Amygdala (tissue), 56 donors: Measurements from ENCODE around the gene TUT4.
A peak's percentile ranks its signal among the peaks of the same experiment; 100 is the strongest.
"Not testable (repeated sequence)": the region's sequence is repeated elsewhere in the genome, so short reads cannot be mapped to it uniquely, and the experiment has no call there.

ENCODE experiments used
- DNase-seq, 56 donors: peaks; one replicate each; lab custom pipeline; 2025; lab: John Stamatoyannopoulos, UW

The TUT4 gene

GRCh38 chr1:52578066-52578465 is 25.2 kb upstream of the TUT4 start:
- not testable (repeated sequence) for DNase-seq

DNA sequence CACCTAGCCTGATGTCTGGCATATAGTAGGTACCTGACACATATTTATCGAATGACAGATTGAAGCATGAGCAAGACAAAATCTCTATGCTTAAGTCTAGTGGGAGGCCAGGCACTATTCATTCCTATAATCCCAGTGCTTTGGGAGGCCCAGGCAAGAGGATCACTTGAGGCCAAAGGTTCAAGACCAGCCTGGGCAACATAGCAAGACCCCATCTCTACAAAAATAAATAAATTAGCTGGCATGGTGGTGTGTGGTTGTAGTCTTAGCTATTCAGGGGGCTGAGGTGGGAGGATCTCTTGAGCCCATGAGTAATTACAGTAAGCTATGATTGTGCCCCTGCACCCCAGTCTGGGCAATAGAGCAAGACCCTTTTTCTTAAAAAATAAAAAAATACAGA is 23.2 kb upstream of the TUT4 start:
- DNase-seq: no peak

GRCh38 chr1:52574594-52574993 is 21.7 kb upstream of the TUT4 start:
- DNase-seq: no peak

GRCh38 chr1:52572387-52572786 is 19.5 kb upstream of the TUT4 start:
- no peak for DNase-seq

DNA sequence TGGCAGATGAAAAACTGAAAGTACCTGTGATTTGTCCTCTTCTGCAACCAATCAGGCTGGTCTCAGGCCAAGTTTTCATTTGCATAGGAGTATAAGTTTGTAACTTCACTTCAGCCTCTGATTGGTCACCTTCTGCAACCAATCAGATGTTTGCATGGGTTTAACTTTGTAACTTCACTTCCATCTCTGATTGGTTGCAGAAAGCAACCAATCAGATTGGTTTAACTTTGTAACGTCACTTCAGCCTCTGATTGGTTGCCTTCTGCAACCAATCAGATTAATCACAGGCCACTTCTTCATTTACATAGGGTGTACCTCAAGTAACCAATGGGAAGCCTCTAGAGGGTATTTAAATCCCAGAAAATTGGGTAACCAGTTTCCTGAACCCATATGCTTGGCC is 18.9 kb upstream of the TUT4 start:
- DNase-seq: no peak

DNA sequence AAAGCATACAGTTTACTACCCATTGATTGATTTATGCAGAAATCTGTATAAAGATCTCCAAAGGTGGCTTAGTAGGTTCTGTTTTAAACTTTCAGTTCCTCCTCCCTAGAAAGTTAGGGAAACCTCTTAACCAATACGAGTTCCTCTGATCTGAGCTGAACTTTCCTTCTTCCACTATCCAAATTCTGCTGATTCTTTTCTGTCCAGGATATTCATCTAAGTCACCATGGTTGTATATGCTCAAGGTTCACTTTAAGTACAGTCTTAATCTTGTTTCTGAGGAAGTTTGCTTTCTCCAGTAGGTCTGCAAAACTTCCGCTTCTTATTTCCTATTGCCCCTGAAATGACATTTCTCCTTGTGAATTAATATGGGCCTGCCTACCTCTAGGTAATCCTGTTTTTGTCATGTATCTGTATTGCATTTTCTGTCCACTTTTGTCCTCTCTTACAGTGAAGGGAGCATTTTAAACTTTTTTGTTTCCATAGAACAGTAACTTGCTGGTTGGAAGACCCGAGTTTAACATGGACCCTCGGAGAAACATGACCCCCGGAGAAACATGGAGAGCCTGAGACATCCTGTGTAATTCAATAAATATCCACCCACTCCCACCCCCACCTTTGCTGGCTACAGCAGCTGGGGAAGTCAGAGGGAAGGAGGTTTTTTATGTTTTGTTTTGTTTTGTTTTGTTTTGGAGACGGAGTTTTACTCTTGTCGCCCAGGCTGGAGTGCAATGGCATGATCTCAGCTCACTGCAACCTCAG is 16.7 kb upstream of the TUT4 start:
- no peak for DNase-seq

DNA sequence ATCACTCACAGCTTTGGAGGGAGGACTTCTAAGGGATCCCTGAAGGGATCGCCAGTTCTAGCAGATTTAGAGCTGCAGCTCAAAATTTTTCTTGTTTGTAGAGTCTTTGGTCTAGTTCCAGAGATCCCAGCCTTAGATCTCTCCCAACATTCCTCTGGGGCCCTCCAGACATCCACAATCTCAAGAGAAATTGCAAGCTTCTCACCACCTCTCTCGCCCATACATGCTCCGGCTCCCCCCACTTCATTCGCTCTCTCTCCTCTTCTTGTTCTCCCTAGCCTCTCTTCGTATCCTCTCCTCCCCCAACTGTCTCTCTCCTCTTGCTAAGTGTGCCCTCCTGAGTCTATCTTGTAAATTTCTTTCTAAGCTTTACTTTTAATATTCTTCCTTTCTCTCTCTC is 15.1 kb upstream of the TUT4 start:
- no peak for DNase-seq

- DNase-seq: no peak
These were observed 9.9 kb upstream of the TUT4 start for GRCh38 chr1:52562766-52563165.

GRCh38 chr1:52559875-52560274 is 7.0 kb upstream of the TUT4 start:
- no peak for DNase-seq

- no peak for DNase-seq
These were observed 6.0 kb upstream of the TUT4 start for GRCh38 chr1:52558941-52559340.

GRCh38 chr1:52556641-52557360 is 3.9 kb upstream of the TUT4 start:
- no peak for DNase-seq

DNA sequence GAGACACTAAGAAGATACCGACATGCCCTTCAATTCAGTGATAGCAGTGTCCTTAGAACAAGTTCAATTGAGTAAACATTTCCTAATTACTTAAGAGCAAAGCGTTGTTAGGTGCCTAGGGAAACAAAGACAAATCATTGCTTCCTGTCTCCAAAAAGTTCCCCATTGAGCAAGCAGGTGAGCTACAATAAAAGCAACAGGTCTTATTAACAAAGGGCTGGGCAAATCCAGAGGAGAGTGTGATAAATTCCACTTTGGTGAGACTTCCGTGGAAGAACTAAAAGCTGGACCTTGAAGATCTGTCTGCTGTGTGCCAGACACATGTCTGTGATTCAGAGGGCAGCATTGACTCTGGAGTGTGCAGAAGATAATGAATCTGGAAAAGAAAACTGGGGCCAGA is 1.9 kb upstream of the TUT4 start:
- DNase-seq: no peak

DNA sequence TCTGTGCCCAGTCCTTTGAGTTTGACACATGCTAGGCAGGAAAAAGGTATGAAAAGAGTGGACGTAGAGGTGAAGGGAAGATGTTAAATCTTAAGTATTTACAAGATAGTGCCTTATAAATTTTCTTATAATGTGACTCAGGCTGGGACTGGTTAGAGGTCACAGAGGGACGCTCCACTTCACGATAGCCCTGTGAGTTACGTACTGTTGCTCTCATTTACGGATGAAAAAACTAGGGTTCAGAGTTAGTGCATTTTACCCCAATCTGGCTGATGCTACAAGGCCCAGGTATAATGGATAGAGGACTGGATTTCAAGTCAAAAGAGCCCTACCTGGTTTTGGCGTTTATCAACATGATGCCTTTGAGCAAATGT is 1.4 kb upstream of the TUT4 start:
- DNase-seq: no peak

GRCh38 chr1:52553362-52554266 is 722 bp upstream of the TUT4 start:
- peak in 53 of 56 donors; percentile 27 to 89 (median 76) for DNase-seq

GRCh38 chr1:52552236-52552504 is 722 bp downstream of the TUT4 start:
- peak in 25 of 56 donors; percentile 1 to 41 (median 19) for DNase-seq

- peak in 10 of 56 donors; percentile 1 to 35 (median 3) for DNase-seq
These were observed 1.2 kb downstream of the TUT4 start for GRCh38 chr1:52551507-52552235.

DNA sequence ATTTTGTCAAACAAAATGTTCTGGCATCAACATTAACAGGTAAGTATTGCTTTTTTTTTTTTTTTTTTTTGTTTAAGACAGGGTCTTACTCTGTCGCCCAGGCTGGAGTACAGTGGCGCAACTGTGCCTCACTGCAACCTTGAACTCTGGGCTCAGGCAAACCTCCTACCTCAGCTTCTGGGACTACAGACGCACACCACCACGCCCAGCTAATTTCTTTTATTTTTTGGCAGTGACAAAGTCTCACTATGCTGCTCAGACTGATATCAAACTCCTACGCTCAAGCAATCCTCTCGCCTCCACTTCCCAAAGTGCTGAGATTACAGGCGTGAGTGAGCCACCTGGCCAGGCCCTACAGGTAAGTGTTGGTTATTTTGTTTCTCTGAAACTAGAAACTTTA is 2.4 kb downstream of the TUT4 start:
- peak in 1 of 56 donors; percentile 3 for DNase-seq

- DNase-seq: no peak
These were observed 3.6 kb downstream of the TUT4 start for GRCh38 chr1:52549267-52549666.

- DNase-seq: no peak
These were observed 6.0 kb downstream of the TUT4 start for GRCh38 chr1:52546852-52547251.

GRCh38 chr1:52544665-52545525 is 8.0 kb downstream of the TUT4 start:
- DNase-seq: no peak
